22Rv1 (cell line): ENCODE data around the gene SLX4IP.

Experiments used
- H3K27ac ChIP-seq: fragments of 450-650 bp; 2 replicates; pipeline ENCODE4 v1.5.1; 2017
- CTCF ChIP-seq: fragments of 450-650 bp; IDR thresholded peaks from 2 replicates; pipeline ENCODE4 v1.5.1; 2017; ENCODE audit warnings: mild to moderate bottlenecking
- ZFX ChIP-seq: fragments of 450-650 bp; IDR thresholded peaks from 2 replicates; pipeline ENCODE4 v1.6.1; 2017; ENCODE audit warnings: antibody characterized with exemption, borderline replicate concordance

SLX4IP gene

DNA sequence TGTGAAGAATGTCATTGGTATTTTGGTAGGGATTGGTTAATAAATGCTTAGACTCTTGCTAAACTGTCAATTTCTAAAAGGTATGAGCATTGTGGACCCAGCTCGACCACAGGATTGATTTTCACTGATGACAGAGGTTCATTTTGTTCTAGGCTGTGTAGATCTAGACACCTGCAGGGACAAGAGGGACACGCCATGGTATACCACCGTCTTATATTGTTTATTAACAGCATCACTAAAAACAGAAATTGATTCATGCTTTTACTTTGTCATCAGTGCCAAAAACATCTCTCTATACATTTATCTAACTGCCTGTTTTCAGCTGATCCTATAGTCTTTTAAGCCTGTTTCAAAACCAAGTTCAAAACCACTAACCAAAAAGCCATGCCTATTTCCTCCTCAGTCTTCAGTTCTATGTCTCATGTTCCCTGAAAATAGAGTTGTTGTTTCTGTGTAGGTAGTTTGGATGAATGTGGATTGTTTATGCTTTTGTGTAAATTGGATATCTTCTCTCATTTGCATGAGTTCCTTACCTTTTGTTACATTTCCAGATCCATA is 128.9 kb downstream of the SLX4IP start:
- TF ChIP-seq ZFX (no peak), CTCF (no peak)

GRCh38 chr20:10565191-10565921 is 130.3 kb downstream of the SLX4IP start:
- TF ChIP-seq CTCF (no peak), ZFX (no peak)

More for the DNA sequence above, 128.9 kb downstream of the SLX4IP start:
- H3K27ac ChIP-seq, result no peak overlapping the region

DNA sequence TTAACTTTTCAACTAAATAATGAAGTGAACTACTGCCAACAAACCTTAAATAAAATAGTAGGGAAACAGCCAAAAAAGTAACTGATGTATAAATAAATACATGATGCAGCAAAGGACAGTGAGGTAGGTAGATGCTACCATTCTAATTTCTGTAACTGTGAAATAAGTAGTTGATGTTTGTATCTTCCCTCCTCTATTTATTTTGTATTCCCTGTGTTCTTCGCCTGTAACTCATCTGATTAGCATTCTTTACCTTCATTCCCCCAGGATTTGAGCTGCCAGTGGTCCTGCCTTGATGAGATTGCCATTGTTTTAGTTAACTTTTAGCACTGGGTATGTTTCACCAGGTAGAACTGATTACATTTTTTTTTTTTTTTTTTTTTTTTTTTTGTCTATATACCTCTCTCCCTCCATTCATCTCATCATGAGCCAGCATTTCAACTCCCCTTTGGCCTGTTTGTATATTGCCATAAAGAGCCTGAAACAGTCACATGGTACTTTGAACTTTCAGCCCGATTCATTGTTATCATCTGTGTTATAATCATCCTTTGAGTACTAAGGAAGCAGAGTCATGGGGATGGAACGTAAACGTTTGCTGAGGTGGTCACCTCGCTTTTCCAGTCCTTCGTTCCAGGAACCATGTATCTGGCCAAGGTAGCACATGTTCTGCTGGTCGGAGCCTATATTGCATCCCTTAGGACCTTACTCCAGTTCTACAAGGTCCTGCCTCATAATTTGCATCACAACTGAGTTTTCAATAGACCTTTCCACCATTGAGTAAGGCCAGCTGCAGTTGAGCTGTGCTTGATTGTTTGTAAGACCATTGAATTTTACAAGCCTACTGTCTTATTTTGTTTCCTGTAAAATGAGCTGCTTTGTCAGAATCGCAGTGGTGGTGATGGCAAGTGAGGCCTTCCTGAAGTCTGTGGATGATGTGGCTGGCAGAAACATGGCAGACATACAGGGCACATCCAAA is 131.1 kb downstream of the SLX4IP start:
- H3K27ac ChIP-seq, result no peak overlapping the region
- no peak for TF ChIP-seq ZFX
- TF ChIP-seq CTCF, result no peak

More at GRCh38 chr20:10565191-10565921, 130.3 kb downstream of the SLX4IP start:
- H3K27ac ChIP-seq, result no peak overlapping the region

DNA sequence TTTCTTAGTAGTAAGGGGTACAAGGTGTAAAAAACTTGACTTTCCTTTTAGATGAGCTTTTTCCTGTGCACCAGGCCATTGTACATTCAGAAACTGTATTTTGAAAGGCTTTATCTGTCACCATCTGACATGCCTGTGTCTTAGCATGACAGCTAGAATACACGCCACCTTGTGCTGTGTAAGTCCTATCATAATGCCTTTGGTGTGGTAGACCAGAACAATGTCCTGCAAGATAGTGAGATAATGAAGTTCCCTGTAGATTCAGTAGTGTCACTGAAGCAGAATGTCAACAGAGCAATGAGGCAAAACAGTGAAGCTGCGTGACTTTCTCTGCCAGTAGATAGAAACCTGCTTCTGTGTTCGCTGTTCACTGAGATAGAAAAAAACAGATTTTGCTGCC is 132.9 kb downstream of the SLX4IP start:
- no peak overlapping the region for H3K27ac ChIP-seq
- TF ChIP-seq CTCF (no peak), ZFX (no peak)

DNA sequence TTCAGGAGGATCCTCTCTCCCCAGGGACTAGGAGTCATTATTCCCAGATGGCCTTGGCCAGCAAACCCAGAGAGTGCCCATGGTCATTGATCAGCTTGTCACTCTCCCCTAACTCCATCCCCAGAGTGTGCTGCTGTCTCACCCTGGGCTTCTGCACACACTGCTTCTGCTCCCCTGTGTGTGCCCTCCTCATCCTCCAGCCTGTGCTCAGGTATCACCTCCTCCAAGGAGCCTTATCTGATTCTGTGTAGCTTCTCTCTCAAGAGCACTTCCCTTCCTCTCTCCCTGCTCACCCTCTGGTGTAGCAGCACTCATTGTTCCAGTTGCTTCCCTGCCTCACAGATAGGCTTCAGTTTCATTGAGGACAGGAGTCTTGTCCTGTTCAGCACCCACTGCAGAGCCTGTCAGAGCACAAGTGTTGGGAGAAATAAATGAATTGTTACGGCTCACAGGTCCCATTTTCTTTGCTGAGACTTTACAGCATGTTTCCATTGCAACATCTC is 136.3 kb downstream of the SLX4IP start:
- no peak for TF ChIP-seq CTCF
- TF ChIP-seq ZFX, result no peak
- H3K27ac ChIP-seq, result no peak overlapping the region

DNA sequence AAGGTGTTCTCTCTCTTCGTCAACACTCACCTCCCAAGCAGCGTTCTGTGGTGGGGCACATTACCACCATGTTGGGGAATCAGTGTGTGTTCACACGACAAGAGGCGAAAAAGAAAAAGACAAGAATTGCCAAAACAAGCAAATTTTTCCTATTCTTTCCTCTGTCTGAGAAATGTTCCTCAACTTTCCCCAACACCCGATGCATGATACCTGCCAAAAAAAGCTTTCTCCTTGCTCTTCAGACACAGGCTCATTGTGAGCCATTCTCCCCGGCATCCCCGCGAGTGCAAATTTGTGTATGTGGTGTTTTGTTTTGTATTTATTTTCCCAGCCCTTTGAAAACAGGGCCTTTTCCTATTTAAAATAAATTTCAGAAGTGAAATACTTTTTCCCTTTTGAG is 137.7 kb downstream of the SLX4IP start:
- no peak for TF ChIP-seq ZFX
- TF ChIP-seq CTCF, result no peak
- no peak overlapping the region for H3K27ac ChIP-seq
